ENCODE data around the gene TGFBR2.

GRCh38 chr3:30677347-30677685 is 70.9 kb downstream of the TGFBR2 start:
- no peak for TF ChIP-seq CTCF (IDR thresholded peaks at IDR 0.05; ENCODE audit: low read depth, low read length, missing input control)
- no peak for TF ChIP-seq GABPA (IDR thresholded peaks at IDR 0.05 in 1 of 2, conservative IDR thresholded peaks at IDR 0.05 in 1 of 2)
- TF ChIP-seq FOXA1 (IDR thresholded peaks at IDR 0.05): no peak
- TF ChIP-seq NR2F2 (IDR thresholded peaks at IDR 0.05): no peak
- TF ChIP-seq TAF1 (conservative IDR thresholded peaks at IDR 0.05): no peak
